HepG2 (cell line): ENCODE results near the gene MAPK7. TPM values are rescaled to one million over a fixed set of nuclear protein-coding genes. Genes with fewer than 3 reads are reported as not detected.

Source experiments
- CBX5 ChIP-seq: sonication (generic); formaldehyde crosslinking; IDR thresholded peaks from 2 replicates; pipeline ENCODE4 v1.4.0; 2020; ENCODE audit warnings: missing genetic modification reagents, borderline replicate concordance
- GATAD2A ChIP-seq: IDR thresholded peaks from 2 replicates; pipeline ENCODE4 v1.6.1; 2016
- IKZF5 ChIP-seq: IDR thresholded peaks from 2 replicates; pipeline ENCODE4 v1.6.1; 2018; ENCODE audit warnings: missing genetic modification reagents, mild to moderate bottlenecking, missing compliant biosample characterization
- ISL2 ChIP-seq: sonication (generic); formaldehyde crosslinking; IDR thresholded peaks from 2 replicates; pipeline ENCODE4 v1.5.0; 2020; ENCODE audit warnings: missing genetic modification reagents
- JARID2 ChIP-seq: sonication (generic); formaldehyde crosslinking; IDR thresholded peaks from 2 replicates; pipeline ENCODE4 v1.8.1; 2023; ENCODE audit warnings: missing genetic modification reagents, inconsistent platforms; ENCODE audit not compliant: insufficient replicate concordance
- RBAK ChIP-seq: sonication (generic); formaldehyde crosslinking; IDR thresholded peaks from 2 replicates; pipeline ENCODE4 v1.5.1; 2020; ENCODE audit warnings: mild to moderate bottlenecking, missing genetic modification reagents
- SP4 ChIP-seq: sonication (generic); formaldehyde crosslinking; IDR thresholded peaks from 2 replicates; pipeline ENCODE4 v1.8.1; 2023; ENCODE audit warnings: mild to moderate bottlenecking, missing genetic modification reagents
- TAF1 ChIP-seq: sonication (generic); formaldehyde crosslinking; IDR thresholded peaks from 2 replicates; pipeline ENCODE4 v1.4.0; 2020; ENCODE audit warnings: missing genetic modification reagents
- ZFX ChIP-seq: sonication (generic); formaldehyde crosslinking; IDR thresholded peaks from 2 replicates; pipeline ENCODE4 v1.4.0; 2020; ENCODE audit warnings: mild to moderate bottlenecking, low read depth, missing genetic modification reagents, moderate library complexity
- ZGPAT ChIP-seq: IDR thresholded peaks from 2 replicates; pipeline ENCODE4 v1.6.1; 2016; ENCODE audit warnings: mild to moderate bottlenecking
- ZKSCAN8 ChIP-seq: IDR thresholded peaks from 2 replicates; pipeline ENCODE4 v1.6.1; 2016; ENCODE audit warnings: borderline replicate concordance, missing genetic modification reagents, missing compliant biosample characterization
- ZNF121 ChIP-seq: sonication (generic); formaldehyde crosslinking; IDR thresholded peaks from 2 replicates; pipeline ENCODE4 v1.5.0; 2020; ENCODE audit warnings: mild to moderate bottlenecking, missing genetic modification reagents
- ZNF124 ChIP-seq: sonication (generic); formaldehyde crosslinking; IDR thresholded peaks from 2 replicates; pipeline ENCODE4 v1.4.0; 2020; ENCODE audit warnings: missing genetic modification reagents
- ZNF546 ChIP-seq: sonication (generic); formaldehyde crosslinking; conservative IDR thresholded peaks from 2 replicates; pipeline ENCODE4 v1.8.1; 2023; ENCODE audit warnings: mild to moderate bottlenecking, missing genetic modification reagents
- ZNF691 ChIP-seq: sonication (generic); formaldehyde crosslinking; IDR thresholded peaks from 2 replicates; pipeline ENCODE4 v1.4.0; 2020; ENCODE audit warnings: missing genetic modification reagents, low read depth, mild to moderate bottlenecking, borderline replicate concordance
- ZNF761 ChIP-seq: sonication (generic); formaldehyde crosslinking; conservative IDR thresholded peaks from 2 replicates; pipeline ENCODE4 v1.4.0; 2020; ENCODE audit warnings: mild to moderate bottlenecking, missing genetic modification reagents
- ZNF816 ChIP-seq: sonication (generic); formaldehyde crosslinking; IDR thresholded peaks from 2 replicates; pipeline ENCODE4 v1.8.0; 2022; ENCODE audit warnings: missing genetic modification reagents, mild to moderate bottlenecking, borderline replicate concordance
- ZSCAN9 ChIP-seq: IDR thresholded peaks from 2 replicates; pipeline ENCODE4 v1.6.1; 2016; ENCODE audit warnings: borderline replicate concordance
- polyA plus RNA-seq, 8 experiments: library from polyadenylated mRNA; depleted of rRNA in 3 of 8; stranded (reverse) in 7 of 8; unstranded in 1 of 8; fragments of >200 nt; fragmentation: Illumina TruSeq in 4 of 8; extraction: Trizol in 4 of 8; gene quantifications; 2 replicates each; pipeline versions ENCODE4 v1.2.1 to v1.2.3, GENCODE V29; 2011 to 2016; ENCODE audit warnings: low read depth in 4 of 8, missing spikeins in 1 of 8, mixed read lengths in 1 of 8; ENCODE audit not compliant: insufficient read depth in 1 of 8
- total RNA-seq, 5 experiments: library from RNA; depleted of rRNA; stranded (reverse); fragments of >200 nt; fragmentation: Illumina TruSeq; extraction: Trizol; gene quantifications; 2 replicates each; pipeline ENCODE4 v1.2.3, GENCODE V29; 2016; ENCODE audit warnings: low read depth in 1 of 5
- TF ChIP-seq, protein P1 (sequence below): sonication (generic); formaldehyde crosslinking; IDR thresholded peaks from 2 replicates; pipeline ENCODE4 v1.4.0; 2020; ENCODE audit warnings: mild to moderate bottlenecking, low read depth, missing genetic modification reagents
- TF ChIP-seq, protein P2 (sequence below): sonication (generic); formaldehyde crosslinking; IDR thresholded peaks from 2 replicates; pipeline ENCODE4 v1.5.0; 2020; ENCODE audit warnings: missing genetic modification reagents

The MAPK7 gene
- total and polyA plus RNA-seq, 2 of the 13 experiments (the other 11 are each of a cell fraction or from before 2014, with no cell fraction given) = 2.9 to 5.9 TPM

- TF ChIP-seq TAF1 (CRISPR knock-in tag) (peak; percentile 58), ZNF546 (CRISPR knock-in tag) (peak; percentile 84; the same call in 1 of the 2 replicates), ZNF121 (CRISPR knock-in tag) (0 out of 2 replicates have a peak, but pooled peaks have one; percentile 21), ZNF816 (CRISPR knock-in tag) (peak; percentile 74; the same call in 1 of the 2 replicates), ZSCAN9 (peak; percentile 60), ISL2 (CRISPR knock-in tag) (0 out of 2 replicates have a peak, but pooled peaks have one; percentile 40), ZKSCAN8 (CRISPR knock-in tag) (peak; percentile 64; the same call in 1 of the 2 replicates), CBX5 (CRISPR knock-in tag) (peak; percentile 71; the same call in 1 of the 2 replicates), IKZF5 (peak; percentile 56; the same call in 1 of the 2 replicates), RBAK (0 out of 2 replicates have a peak, but pooled peaks have one; percentile 51), ZFX (peak; percentile 88), GATAD2A (CRISPR knock-in tag) (peak; percentile 68), ZNF691 (CRISPR knock-in tag) (0 out of 2 replicates have a peak, but pooled peaks have one; percentile 23), ZNF124 (CRISPR knock-in tag) (0 out of 2 replicates have a peak, but pooled peaks have one; percentile 34), SP4 (CRISPR knock-in tag) (peak; percentile 94), ZGPAT (CRISPR knock-in tag) (peak; percentile 76), ZNF761 (0 out of 2 replicates have a peak, but pooled peaks have one; percentile 41), JARID2 (CRISPR knock-in tag) (no peak)
- TF ChIP-seq, protein P1, sequence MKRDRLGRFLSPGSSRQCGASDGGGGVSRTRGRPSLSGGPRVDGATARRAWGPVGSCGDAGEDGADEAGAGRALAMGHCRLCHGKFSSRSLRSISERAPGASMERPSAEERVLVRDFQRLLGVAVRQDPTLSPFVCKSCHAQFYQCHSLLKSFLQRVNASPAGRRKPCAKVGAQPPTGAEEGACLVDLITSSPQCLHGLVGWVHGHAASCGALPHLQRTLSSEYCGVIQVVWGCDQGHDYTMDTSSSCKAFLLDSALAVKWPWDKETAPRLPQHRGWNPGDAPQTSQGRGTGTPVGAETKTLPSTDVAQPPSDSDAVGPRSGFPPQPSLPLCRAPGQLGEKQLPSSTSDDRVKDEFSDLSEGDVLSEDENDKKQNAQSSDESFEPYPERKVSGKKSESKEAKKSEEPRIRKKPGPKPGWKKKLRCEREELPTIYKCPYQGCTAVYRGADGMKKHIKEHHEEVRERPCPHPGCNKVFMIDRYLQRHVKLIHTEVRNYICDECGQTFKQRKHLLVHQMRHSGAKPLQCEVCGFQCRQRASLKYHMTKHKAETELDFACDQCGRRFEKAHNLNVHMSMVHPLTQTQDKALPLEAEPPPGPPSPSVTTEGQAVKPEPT (CRISPR knock-in tag) = no peak
- TF ChIP-seq, protein P2, sequence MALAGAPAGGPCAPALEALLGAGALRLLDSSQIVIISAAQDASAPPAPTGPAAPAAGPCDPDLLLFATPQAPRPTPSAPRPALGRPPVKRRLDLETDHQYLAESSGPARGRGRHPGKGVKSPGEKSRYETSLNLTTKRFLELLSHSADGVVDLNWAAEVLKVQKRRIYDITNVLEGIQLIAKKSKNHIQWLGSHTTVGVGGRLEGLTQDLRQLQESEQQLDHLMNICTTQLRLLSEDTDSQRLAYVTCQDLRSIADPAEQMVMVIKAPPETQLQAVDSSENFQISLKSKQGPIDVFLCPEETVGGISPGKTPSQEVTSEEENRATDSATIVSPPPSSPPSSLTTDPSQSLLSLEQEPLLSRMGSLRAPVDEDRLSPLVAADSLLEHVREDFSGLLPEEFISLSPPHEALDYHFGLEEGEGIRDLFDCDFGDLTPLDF (CRISPR knock-in tag) = 0 out of 2 replicates have a peak, but pooled peaks have one; percentile 31
These were observed 15.8 kb upstream of the MAPK7 start, which contains the start of gene B9D1 (continued) for GRCh38 chr17:19362277-19363113.
